Measurements from ENCODE around the gene SIGLEC11.

DNA sequence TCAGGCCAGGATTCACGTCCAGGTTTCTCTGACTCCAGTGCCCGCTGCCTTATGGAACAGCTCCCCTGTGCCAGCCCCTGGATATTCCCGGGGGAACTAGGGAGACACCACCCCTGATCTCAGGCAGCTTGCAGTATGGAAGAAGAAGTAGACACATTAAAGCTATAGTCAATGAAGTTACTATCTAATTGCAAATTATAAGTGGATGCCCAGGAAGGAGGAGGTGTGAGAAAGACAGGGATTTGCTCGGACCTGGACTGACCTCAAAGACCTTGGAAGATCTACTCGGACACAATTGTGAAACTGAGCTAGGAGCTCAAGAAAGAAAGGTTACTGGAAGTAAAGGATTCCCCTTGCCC, 10.4 kb downstream of the SIGLEC11 start:
- TF ChIP-seq, protein P1, sequence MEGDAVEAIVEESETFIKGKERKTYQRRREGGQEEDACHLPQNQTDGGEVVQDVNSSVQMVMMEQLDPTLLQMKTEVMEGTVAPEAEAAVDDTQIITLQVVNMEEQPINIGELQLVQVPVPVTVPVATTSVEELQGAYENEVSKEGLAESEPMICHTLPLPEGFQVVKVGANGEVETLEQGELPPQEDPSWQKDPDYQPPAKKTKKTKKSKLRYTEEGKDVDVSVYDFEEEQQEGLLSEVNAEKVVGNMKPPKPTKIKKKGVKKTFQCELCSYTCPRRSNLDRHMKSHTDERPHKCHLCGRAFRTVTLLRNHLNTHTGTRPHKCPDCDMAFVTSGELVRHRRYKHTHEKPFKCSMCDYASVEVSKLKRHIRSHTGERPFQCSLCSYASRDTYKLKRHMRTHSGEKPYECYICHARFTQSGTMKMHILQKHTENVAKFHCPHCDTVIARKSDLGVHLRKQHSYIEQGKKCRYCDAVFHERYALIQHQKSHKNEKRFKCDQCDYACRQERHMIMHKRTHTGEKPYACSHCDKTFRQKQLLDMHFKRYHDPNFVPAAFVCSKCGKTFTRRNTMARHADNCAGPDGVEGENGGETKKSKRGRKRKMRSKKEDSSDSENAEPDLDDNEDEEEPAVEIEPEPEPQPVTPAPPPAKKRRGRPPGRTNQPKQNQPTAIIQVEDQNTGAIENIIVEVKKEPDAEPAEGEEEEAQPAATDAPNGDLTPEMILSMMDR (IDR thresholded peaks at IDR 0.05), result no peak
- TF ChIP-seq EZH2phosphoT487 (IDR thresholded peaks at IDR 0.05) (no peak), EZH2 (IDR thresholded peaks at IDR 0.05) (no peak)
